Bronchial epithelial cell (primary cell): Measurements from ENCODE around the gene SEC11A. TPM values are rescaled to one million over a fixed set of nuclear protein-coding genes. Genes with fewer than 3 reads are reported as not detected.

Experiments used
- DNase-seq: peaks from one replicate; pipeline ENCODE4 v3.0.0-alpha.2; 2010; ENCODE audit warnings: low read depth
- FAIRE-seq: peaks from 2 replicates; lab custom pipeline; 2011; peaks lifted over from hg19 to GRCh38; lab: Jason Lieb, UNC
- H3K27me3 ChIP-seq: 2 replicates; pipeline ENCODE4 v1.5.1; 2011; ENCODE audit warnings: low read length; ENCODE audit not compliant: control insufficient read depth, insufficient read depth
- H3K36me3 ChIP-seq: 2 replicates; pipeline ENCODE4 v1.5.1; 2011; ENCODE audit warnings: low read length; ENCODE audit not compliant: control insufficient read depth, insufficient read depth
- H3K4me3 ChIP-seq: 2 replicates; pipeline ENCODE4 v1.5.1; 2011; ENCODE audit warnings: mild to moderate bottlenecking, low read depth, low read length, control low read depth
- total RNA-seq: library from RNA; depleted of rRNA; stranded (reverse); fragments of >200 nt; gene quantifications from 2 replicates; pipeline ENCODE4 v1.2.1, GENCODE V29; 2014
- TF ChIP-seq, protein P1 (sequence below): IDR thresholded peaks from 2 replicates; pipeline ENCODE4 v1.5.1; 2011; ENCODE audit warnings: mild to moderate bottlenecking, moderate library complexity, low read length, control low read depth, inconsistent platforms; ENCODE audit not compliant: insufficient read depth, severe bottlenecking

The SEC11A gene
- total RNA-seq, 1 donor from 2014 or later = 247 TPM

DNA sequence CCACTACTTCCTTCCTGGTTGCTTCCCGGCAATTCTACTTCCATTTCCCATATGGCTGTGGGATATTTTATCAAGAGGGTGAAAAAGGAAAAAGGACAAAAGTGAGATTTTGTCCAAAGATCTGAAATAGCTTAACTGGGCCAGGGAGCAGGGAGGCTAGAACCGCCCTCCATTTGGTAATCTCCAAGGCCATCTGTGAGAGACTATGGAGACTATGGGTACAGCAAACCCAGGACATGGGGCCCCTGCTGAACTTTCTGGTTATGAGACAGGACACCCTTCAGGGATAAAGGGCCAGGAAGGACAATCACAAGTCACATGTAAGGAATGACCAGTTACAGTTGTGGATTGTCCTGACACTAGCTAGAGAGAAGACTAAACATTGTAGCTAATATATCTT is 90.8 kb downstream of the SEC11A start:
- DNase-seq = no peak
- Histone ChIP-seq H3K36me3 (peaks cover 4% of the 10 kb centered on the region), H3K27me3 (no peaks in the 10 kb centered on the region), H3K4me3 (no peak overlapping the region)
- TF ChIP-seq, protein P1, sequence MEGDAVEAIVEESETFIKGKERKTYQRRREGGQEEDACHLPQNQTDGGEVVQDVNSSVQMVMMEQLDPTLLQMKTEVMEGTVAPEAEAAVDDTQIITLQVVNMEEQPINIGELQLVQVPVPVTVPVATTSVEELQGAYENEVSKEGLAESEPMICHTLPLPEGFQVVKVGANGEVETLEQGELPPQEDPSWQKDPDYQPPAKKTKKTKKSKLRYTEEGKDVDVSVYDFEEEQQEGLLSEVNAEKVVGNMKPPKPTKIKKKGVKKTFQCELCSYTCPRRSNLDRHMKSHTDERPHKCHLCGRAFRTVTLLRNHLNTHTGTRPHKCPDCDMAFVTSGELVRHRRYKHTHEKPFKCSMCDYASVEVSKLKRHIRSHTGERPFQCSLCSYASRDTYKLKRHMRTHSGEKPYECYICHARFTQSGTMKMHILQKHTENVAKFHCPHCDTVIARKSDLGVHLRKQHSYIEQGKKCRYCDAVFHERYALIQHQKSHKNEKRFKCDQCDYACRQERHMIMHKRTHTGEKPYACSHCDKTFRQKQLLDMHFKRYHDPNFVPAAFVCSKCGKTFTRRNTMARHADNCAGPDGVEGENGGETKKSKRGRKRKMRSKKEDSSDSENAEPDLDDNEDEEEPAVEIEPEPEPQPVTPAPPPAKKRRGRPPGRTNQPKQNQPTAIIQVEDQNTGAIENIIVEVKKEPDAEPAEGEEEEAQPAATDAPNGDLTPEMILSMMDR = no peak
- FAIRE-seq = no peak

GRCh38 chr15:84624359-84624758 is 91.6 kb downstream of the SEC11A start:
- TF ChIP-seq, protein P1 = no peak
- DNase-seq (no peak), FAIRE-seq (no peak)
- peaks cover 4% of the 10 kb centered on the region for H3K36me3 ChIP-seq
- H3K4me3 ChIP-seq = no peak overlapping the region
- no peaks in the 10 kb centered on the region for H3K27me3 ChIP-seq

GRCh38 chr15:84621358-84621979 is 94.5 kb downstream of the SEC11A start:
- Histone ChIP-seq H3K36me3 (peaks cover 4% of the 10 kb centered on the region), H3K4me3 (no peak overlapping the region), H3K27me3 (no peaks in the 10 kb centered on the region)
- FAIRE-seq (no peak), DNase-seq (no peak)
- TF ChIP-seq, protein P1 = no peak

GRCh38 chr15:84620626-84621025 is 95.3 kb downstream of the SEC11A start:
- DNase-seq (no peak), FAIRE-seq (no peak)
- TF ChIP-seq, protein P1 = no peak

More at GRCh38 chr15:84620626-84621025, 95.3 kb downstream of the SEC11A start:
- peaks cover 4% of the 10 kb centered on the region for H3K36me3 ChIP-seq
- H3K27me3 ChIP-seq = no peaks in the 10 kb centered on the region
- no peak overlapping the region for H3K4me3 ChIP-seq

Other genes with a start within 250 kb of the SEC11A start
- gene ZSCAN2, start 115.1 kb downstream of the SEC11A start, total RNA-seq = 4.7 and 7.4 TPM in 2 replicates
- 24.0 and 31.0 TPM in 2 replicates for gene WDR73, start 61.9 kb downstream of the SEC11A start, total RNA-seq
- 1.1 and 1.5 TPM in 2 replicates for gene NMB, start 57.9 kb downstream of the SEC11A start, total RNA-seq
- gene ZNF592, start 32.5 kb upstream of the SEC11A start, total RNA-seq = 2.6 and 4.1 TPM in 2 replicates
- gene ALPK3, start 101.2 kb upstream of the SEC11A start, total RNA-seq = 0.26 TPM in 2 replicates
- gene SLC28A1, start 168.5 kb upstream of the SEC11A start, total RNA-seq = not detected in 2 replicates